K562 treated with DMSO at 1 percent for 4 hours (cell line): ENCODE measurements around the gene MYBPC1. TPM values are rescaled to one million over a fixed set of nuclear protein-coding genes. Genes with fewer than 3 reads are reported as not detected.

Experiments
- total RNA-seq: library from RNA; unstranded; fragments of 300-600 nt; gene quantifications from 2 replicates; pipeline ENCODE4 v1.2.3, GENCODE V29; 2022; ENCODE audit not compliant: insufficient read depth

The MYBPC1 gene
- total RNA-seq = not detected in 2 replicates

GRCh38 chr12:101594700-101595099 lies at the start of gene MYBPC1:
MYBPC1 (plus strand) TSS chr12:101594971; CDS start chr12:101595071, 100 bp downstream.

GRCh38 chr12:101697197-101697929 lies 102.6 kb downstream of the MYBPC1 start, which contains the start of gene CHPT1:
CHPT1 (plus strand) TSS chr12:101697640; CDS start chr12:101697862, 222 bp downstream.

Other genes with a start within 250 kb of the MYBPC1 start
- gene ARL1, start 187.2 kb upstream of the MYBPC1 start, total RNA-seq = 19.3 and 27.0 TPM in 2 replicates
- gene SPIC, start 119.6 kb upstream of the MYBPC1 start, total RNA-seq = not detected in 2 replicates
- gene CHPT1, start 102.7 kb downstream of the MYBPC1 start, total RNA-seq = 81.5 and 105 TPM in 2 replicates
- gene SYCP3, start 144.5 kb downstream of the MYBPC1 start, total RNA-seq = not detected in 2 replicates
- gene GNPTAB, start 236.0 kb downstream of the MYBPC1 start, total RNA-seq = 12.7 and 13.7 TPM in 2 replicates